PC-9 (cell line): ENCODE results near the gene NUDT3. TPM values are rescaled to one million over a fixed set of nuclear protein-coding genes. Genes with fewer than 3 reads are reported as not detected.
"Not testable (repeated sequence)": the region's sequence is repeated elsewhere in the genome, so short reads cannot be mapped to it uniquely, and the experiment has no call there.

Source experiments
- BruUV-seq: library from RNA; stranded (reverse); fragments of 400-500 nt; replicated peaks from 2 replicates; lab custom pipeline; 2021; lab: Mats Ljungman, UMichigan
- CTCF ChIA-PET: fragments of 300-600 bp; sonication (Branson Sonifier 250); formaldehyde crosslinking; loops from one replicate; lab custom pipeline; 2022; ENCODE audit warnings: antibody characterized with exemption; lab: Charles Lee
- POLR2A ChIA-PET: fragments of 300-600 bp; sonication (Branson Sonifier 250); formaldehyde crosslinking; loops from one replicate; lab custom pipeline; 2022; ENCODE audit warnings: antibody characterized with exemption; ENCODE audit not compliant: unreplicated experiment; lab: Charles Lee
- DNase-seq, 2 experiments: peaks; one replicate each; pipeline versions ENCODE4 v3.0.0 to v3.0.0-alpha.2; 2015 to 2022; ENCODE audit warnings: mixed read lengths in 1 of 2
- H2AFZ ChIP-seq: fragments of 200-600 bp; sonication (generic); 2 replicates; pipeline ENCODE4 v1.8.1; 2017; ENCODE audit warnings: antibody characterized with exemption
- H3F3A ChIP-seq: fragments of 200-600 bp; sonication (generic); 2 replicates; pipeline ENCODE4 v1.8.1; 2017; ENCODE audit warnings: antibody characterized with exemption, mild to moderate bottlenecking, low read depth; ENCODE audit not compliant: insufficient read depth
- H3K27ac ChIP-seq: fragments of 200-600 bp; sonication (generic); 2 replicates; pipeline ENCODE4 v1.6.1; 2016; ENCODE audit warnings: mixed run types
- H3K27me3 ChIP-seq: fragments of 200-600 bp; sonication (generic); 2 replicates; pipeline ENCODE4 v1.6.1; 2016; ENCODE audit warnings: low read depth, mixed run types; ENCODE audit not compliant: insufficient read depth
- H3K36me3 ChIP-seq: fragments of 200-600 bp; sonication (generic); 2 replicates; pipeline ENCODE4 v1.6.1; 2016; ENCODE audit warnings: low read depth, mixed run types
- H3K4me1 ChIP-seq: fragments of 200-600 bp; sonication (generic); replicated peaks from 2 replicates; pipeline ENCODE4 v1.6.1; 2016; ENCODE audit warnings: mixed run types; ENCODE audit not compliant: insufficient read depth
- H3K4me2 ChIP-seq: fragments of 200-600 bp; sonication (generic); 2 replicates; pipeline ENCODE4 v1.6.1; 2017; ENCODE audit warnings: mixed run types
- H3K4me3 ChIP-seq: fragments of 200-600 bp; sonication (generic); 2 replicates; pipeline ENCODE4 v1.6.1; 2016; ENCODE audit warnings: mixed run types
- H3K79me2 ChIP-seq: fragments of 200-600 bp; sonication (generic); 2 replicates; pipeline ENCODE4 v1.6.1; 2017; ENCODE audit warnings: low read depth, mixed run types
- H3K9me2 ChIP-seq: fragments of 200-600 bp; sonication (generic); 2 replicates; pipeline ENCODE4 v1.8.1; 2017; ENCODE audit warnings: mild to moderate bottlenecking; ENCODE audit not compliant: insufficient read depth
- H3K9me3 ChIP-seq: fragments of 200-600 bp; sonication (generic); 2 replicates; pipeline ENCODE4 v1.8.1; 2016; ENCODE audit warnings: low read depth; ENCODE audit not compliant: insufficient read depth
- H4K20me1 ChIP-seq: fragments of 200-600 bp; sonication (generic); 2 replicates; pipeline ENCODE4 v1.8.1; 2017; ENCODE audit not compliant: insufficient read depth
- CTCF ChIP-seq: fragments of 200-600 bp; sonication (generic); conservative IDR thresholded peaks from 2 replicates; pipeline ENCODE4 v1.6.1; 2017; ENCODE audit warnings: mixed run types, antibody characterized with exemption, mild to moderate bottlenecking, moderate library complexity
- EZH2 ChIP-seq: fragments of 200-600 bp; sonication (generic); IDR thresholded peaks from 2 replicates; pipeline ENCODE4 v1.8.0; 2017; ENCODE audit warnings: antibody characterized with exemption, low read depth
- intact Hi-C: fragments of 100-400 bp; cut with micrococcal nuclease; formaldehyde crosslinking; loops from one replicate; pipeline ENCODE4 v1.10.0; 2022; ENCODE audit not compliant: unreplicated experiment
- total RNA-seq: library from RNA; stranded (reverse); gene quantifications from 2 replicates; pipeline ENCODE4 v1.2.3, GENCODE V29; 2021

NUDT3 gene
- total RNA-seq, 1 experiment from 2014 or later, result 19.1 TPM

GRCh38 chr6:34332251-34333198 is 59.9 kb downstream of the NUDT3 start:
- peaks cover 10% of the 10 kb centered on the region for H3K4me1 ChIP-seq
- no TSS peak for BruUV-seq
- H4K20me1 ChIP-seq, result no peaks in the 10 kb centered on the region
- POLR2A ChIA-PET, result interaction anchor here (0.7 kb wide), 1 partner anchor 27 kb away, joined by 5 read pairs; no protein-coding TSS in a partner anchor
- peaks cover 13% of the 10 kb centered on the region; the same call in 1 of the 2 replicates for H3F3A ChIP-seq
- H3K9me2 ChIP-seq, result no peaks in the 10 kb centered on the region
- H3K27ac ChIP-seq, result 0 out of 2 replicates have a peak overlapping the region, but pooled peaks have one; percentile 5
- H3K79me2 ChIP-seq, result peaks cover 1% of the 10 kb centered on the region; the same call in 1 of the 2 replicates
- DNase-seq, result no peak
- intact Hi-C loops, result no loop called here
- TF ChIP-seq CTCF, result no peak
- no peak for TF ChIP-seq EZH2
- H2AFZ ChIP-seq, result no peak overlapping the region
- no peak overlapping the region for H3K4me2 ChIP-seq
- no peak overlapping the region for H3K4me3 ChIP-seq
- H3K9me3 ChIP-seq, result no peaks in the 10 kb centered on the region
- no peaks in the 10 kb centered on the region for H3K27me3 ChIP-seq
- CTCF ChIA-PET, result no interaction called here
- H3K36me3 ChIP-seq, result no peaks in the 10 kb centered on the region; the same call in 1 of the 2 replicates

GRCh38 chr6:34331371-34332050 is 61.0 kb downstream of the NUDT3 start:
- BruUV-seq, result no TSS peak
- no peaks in the 10 kb centered on the region for H3K9me3 ChIP-seq
- no peak for TF ChIP-seq EZH2
- no peak for TF ChIP-seq CTCF
- no peak overlapping the region for H3K4me2 ChIP-seq
- POLR2A ChIA-PET, result no interaction called here
- H3F3A ChIP-seq, result peaks cover 16% of the 10 kb centered on the region
- H3K9me2 ChIP-seq, result no peaks in the 10 kb centered on the region
- no peak overlapping the region for H2AFZ ChIP-seq
- no peak overlapping the region for H3K4me3 ChIP-seq
- H3K27ac ChIP-seq, result no peak overlapping the region; the same call in 1 of the 2 replicates
- no peaks in the 10 kb centered on the region for H3K4me1 ChIP-seq
- H3K27me3 ChIP-seq, result no peaks in the 10 kb centered on the region
- H3K36me3 ChIP-seq, result no peaks in the 10 kb centered on the region; the same call in 1 of the 2 replicates
- no peaks in the 10 kb centered on the region for H3K79me2 ChIP-seq
- no peak for DNase-seq
- H4K20me1 ChIP-seq, result no peaks in the 10 kb centered on the region
- CTCF ChIA-PET, result no interaction called here
- intact Hi-C loops, result no loop called here

GRCh38 chr6:34329814-34330213 is 62.7 kb downstream of the NUDT3 start:
- DNase-seq, H3K27ac ChIP-seq, H3K9me2 ChIP-seq, H3K4me1 ChIP-seq, H3K4me3 ChIP-seq, H3K27me3 ChIP-seq, POLR2A ChIA-PET, H3K4me2 ChIP-seq, intact Hi-C loops, H3K36me3 ChIP-seq, H3K9me3 ChIP-seq, CTCF ChIA-PET, H3K79me2 ChIP-seq, H4K20me1 ChIP-seq, H2AFZ ChIP-seq, BruUV-seq: not testable (repeated sequence)
- peaks cover 13% of the 10 kb centered on the region for H3F3A ChIP-seq
